SW480 (cell line): ENCODE results near the gene DLG1.
A peak's percentile ranks its signal among the peaks of the same experiment; 100 is the strongest.

Experiments used
- DNase-seq: peaks from one replicate; pipeline ENCODE4 v3.0.0-alpha.2; 2016; ENCODE audit warnings: low spot score

Gene DLG1

GRCh38 chr3:197171481-197172067 lies 126.8 kb downstream of the DLG1 start:
- DNase-seq = no peak

- no peak for DNase-seq
Observed at GRCh38 chr3:197169028-197169427, 129.4 kb downstream of the DLG1 start.

- no peak for DNase-seq
Observed at GRCh38 chr3:197168606-197169005, 129.8 kb downstream of the DLG1 start.

- no peak for DNase-seq
Observed at GRCh38 chr3:197168063-197168462, 130.3 kb downstream of the DLG1 start.

DNA sequence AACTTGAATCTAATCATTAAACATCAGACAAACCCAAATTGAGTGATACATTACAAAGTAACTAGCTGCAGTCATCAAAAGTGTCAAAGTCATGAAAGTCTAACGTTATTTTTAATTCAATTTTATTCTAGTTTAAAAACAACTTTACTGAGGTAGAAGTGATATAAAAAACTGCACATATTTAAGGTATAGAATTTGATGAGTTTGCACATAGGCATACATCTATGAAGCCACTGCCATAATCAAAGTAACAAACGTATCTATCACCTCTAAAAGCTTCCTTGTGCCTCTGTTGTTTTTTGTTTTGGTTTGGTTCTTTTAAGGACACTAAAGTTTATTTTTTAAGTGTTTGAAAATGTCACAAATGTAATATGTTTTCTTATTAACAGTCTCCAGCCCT lies 130.9 kb downstream of the DLG1 start:
- no peak for DNase-seq

- DNase-seq = no peak
Observed at GRCh38 chr3:197165890-197166289, 132.5 kb downstream of the DLG1 start.

DNA sequence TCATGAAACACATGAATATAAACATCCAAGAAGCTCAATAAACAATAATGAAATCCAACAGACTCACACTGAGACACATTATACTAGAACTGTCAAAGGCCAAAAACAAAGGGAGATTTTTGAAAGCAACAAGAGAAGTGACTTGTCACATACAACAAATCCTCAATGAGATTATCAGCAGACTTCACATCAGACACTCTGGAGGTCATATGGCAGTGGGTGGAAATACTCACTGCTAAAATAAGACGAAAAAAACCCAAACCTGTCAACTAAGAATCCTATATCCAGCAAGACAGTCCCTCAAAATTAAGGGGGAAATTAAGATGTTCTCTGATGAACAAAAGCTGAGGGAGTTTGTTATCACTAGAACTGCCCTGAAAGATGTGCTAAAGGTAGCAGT lies 143.4 kb downstream of the DLG1 start:
- no peak for DNase-seq

- DNase-seq = no peak
Observed at GRCh38 chr3:197151580-197151979, 146.8 kb downstream of the DLG1 start.

GRCh38 chr3:197149528-197149927 lies 148.9 kb downstream of the DLG1 start:
- no peak for DNase-seq

- DNase-seq = no peak
Observed at GRCh38 chr3:197144188-197144587, 154.2 kb downstream of the DLG1 start.

- DNase-seq = no peak
Observed at GRCh38 chr3:197139586-197139985, 158.8 kb downstream of the DLG1 start.

- DNase-seq = no peak
Observed at GRCh38 chr3:197137751-197138150, 160.7 kb downstream of the DLG1 start.

DNA sequence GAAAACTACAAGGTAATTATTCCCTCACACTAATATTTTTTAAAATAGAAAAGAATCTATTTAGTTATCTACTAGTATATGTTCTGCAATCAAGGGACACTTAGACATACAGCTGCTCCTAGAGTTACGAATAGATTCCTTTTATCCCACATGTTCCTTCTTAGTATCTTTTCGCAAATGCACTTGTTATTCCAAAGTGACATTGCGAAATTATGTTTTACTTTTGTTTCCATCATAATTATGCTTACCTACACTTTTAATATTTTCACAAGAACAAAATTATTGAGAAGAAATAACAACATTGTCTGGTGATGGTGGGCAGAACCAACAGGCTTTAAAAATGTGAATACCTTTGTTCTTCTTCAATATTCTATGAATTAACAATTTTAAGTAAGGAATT lies 161.7 kb downstream of the DLG1 start:
- no peak for DNase-seq

DNA sequence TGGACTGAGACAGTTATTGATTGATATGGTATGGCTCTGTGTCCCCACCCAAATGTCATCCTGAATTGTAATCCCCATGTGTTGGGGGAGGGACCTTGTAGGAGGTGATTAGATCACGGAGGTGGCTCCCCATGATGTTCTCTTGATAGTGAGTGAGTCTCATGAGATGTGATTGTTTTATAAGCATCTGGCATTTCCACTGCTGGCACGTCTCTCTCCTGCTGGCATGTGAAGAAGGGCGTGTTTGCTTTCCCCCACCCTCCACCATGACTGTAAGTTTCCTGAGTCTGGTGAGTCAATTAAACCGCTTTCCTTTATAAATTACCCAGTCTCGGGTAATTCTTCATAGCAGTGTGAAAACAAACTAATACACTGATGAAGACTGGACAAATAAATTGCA lies 163.2 kb downstream of the DLG1 start:
- no peak for DNase-seq

GRCh38 chr3:197132916-197133530 lies 165.4 kb downstream of the DLG1 start:
- DNase-seq = peak; percentile 39

DNA sequence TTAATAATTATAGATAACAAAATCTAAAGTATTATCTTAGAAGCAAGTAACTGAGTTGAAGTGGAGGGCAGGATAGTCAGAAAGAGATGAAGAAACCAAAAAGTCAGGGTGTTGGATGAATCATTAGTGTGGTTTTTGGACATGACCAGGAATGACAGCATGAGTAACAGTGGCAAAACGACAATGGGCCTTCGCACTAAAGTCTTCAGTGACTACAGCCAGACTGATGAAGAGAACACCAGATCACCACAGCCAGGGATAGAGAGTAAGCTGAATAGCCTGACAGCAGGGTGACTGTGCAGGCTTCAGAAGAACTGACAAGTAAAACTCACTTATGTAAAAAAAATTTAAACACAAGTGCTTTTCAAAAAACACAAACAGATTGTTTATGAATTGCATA lies 172.8 kb downstream of the DLG1 start:
- DNase-seq = no peak

GRCh38 chr3:197124713-197125112 lies 173.7 kb downstream of the DLG1 start:
- DNase-seq = no peak

- no peak for DNase-seq
Observed at GRCh38 chr3:197122394-197122793, 176.0 kb downstream of the DLG1 start.

- no peak for DNase-seq
Observed at GRCh38 chr3:197117114-197117513, 181.3 kb downstream of the DLG1 start.

DNA sequence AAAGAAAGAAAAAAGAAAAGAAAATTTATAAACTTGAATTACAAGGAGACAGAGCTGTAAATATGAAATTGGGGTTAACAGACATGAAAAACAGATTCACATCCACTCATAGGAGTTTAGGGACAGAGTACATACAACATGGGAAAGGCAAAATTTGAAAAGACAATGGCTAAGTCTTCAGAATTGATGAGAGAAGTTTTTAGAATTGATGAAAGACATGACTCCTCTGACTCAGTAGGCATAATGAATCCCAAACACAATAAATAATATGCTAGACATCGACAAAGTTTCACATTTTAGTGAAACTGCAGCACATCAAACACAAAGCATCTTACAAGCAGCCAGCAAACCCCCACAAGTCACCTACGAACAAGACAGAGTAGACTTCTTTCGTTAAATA lies 184.4 kb downstream of the DLG1 start:
- DNase-seq = no peak

DNA sequence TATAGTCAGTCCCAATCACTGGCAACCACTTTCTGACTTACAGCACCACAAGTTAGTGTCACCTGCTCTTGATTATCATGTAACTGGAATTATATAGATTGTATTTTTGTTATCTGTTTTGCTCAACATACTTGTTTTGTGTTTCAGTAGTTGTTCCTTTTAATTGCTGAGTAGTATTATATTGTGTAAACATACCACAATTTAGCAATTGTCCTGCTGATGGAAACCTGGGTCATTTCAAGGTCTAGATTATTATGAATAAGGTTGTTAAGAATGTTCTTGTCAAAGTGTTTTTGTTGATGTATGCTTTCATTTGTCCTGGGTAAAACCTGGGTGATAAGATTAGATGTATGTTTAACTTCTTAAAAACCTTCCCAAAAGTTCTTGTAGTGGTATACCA lies 186.7 kb downstream of the DLG1 start:
- DNase-seq = no peak

DNA sequence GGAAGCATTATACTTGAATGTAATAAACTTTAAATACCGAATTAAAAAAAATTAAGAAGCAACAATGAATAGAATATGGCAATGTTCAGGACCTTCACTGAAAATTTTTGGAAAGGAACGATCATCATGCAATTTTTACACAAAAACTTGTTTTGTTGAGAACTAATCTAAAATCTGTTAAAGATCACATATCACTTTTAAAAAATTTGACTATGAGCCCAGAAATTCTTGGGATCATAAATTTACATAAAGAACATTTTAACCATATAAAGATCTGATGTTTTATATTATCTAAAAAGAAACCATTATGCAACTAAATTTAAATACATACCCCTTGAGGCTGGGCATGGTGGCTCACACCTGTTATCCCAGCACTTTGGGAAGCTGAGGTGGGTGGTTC lies 192.6 kb downstream of the DLG1 start:
- no peak for DNase-seq

GRCh38 chr3:197104738-197105137 lies 193.7 kb downstream of the DLG1 start:
- no peak for DNase-seq

- no peak for DNase-seq
Observed at GRCh38 chr3:197103766-197104165, 194.6 kb downstream of the DLG1 start.
